Central memory CD8-positive, alpha-beta T cell (primary cell): ENCODE results near the gene SIL1.
"Not testable (repeated sequence)": the region's sequence is repeated elsewhere in the genome, so short reads cannot be mapped to it uniquely, and the experiment has no call there.

Source experiments
- ATAC-seq: fragments of 150-1000 bp; cut with Tn5 transposase; replicated peaks from 2 replicates; pipeline ENCODE4 v1.10.0; 2022; ENCODE audit warnings: mild to moderate bottlenecking, moderate FRiP score, moderate number of reproducible peaks; ENCODE audit not compliant: poor library complexity, severe bottlenecking; ENCODE audit errors: extremely low read depth
- DNase-seq, 2 donors: peaks; one replicate each; pipeline ENCODE4 v3.0.0; 2021; ENCODE audit warnings: low spot score in 2 of 2
- H3K27ac Mint-ChIP-seq: one replicate; pipeline ENCODE4 v1.8.0; 2022; ENCODE audit warnings: low read depth, mild to moderate bottlenecking, moderate library complexity, mixed read lengths
- H3K27me3 Mint-ChIP-seq: one replicate; pipeline ENCODE4 v1.8.0; 2022; ENCODE audit warnings: mixed read lengths
- H3K36me3 Mint-ChIP-seq: one replicate; pipeline ENCODE4 v1.8.0; 2022; ENCODE audit warnings: mild to moderate bottlenecking, moderate library complexity, mixed read lengths; ENCODE audit not compliant: insufficient read depth
- H3K4me1 Mint-ChIP-seq: one replicate; pipeline ENCODE4 v1.8.0; 2022; ENCODE audit warnings: mixed read lengths
- H3K4me3 Mint-ChIP-seq: one replicate; pipeline ENCODE4 v1.8.0; 2022; ENCODE audit warnings: mild to moderate bottlenecking, moderate library complexity, mixed read lengths
- H3K9me3 Mint-ChIP-seq: one replicate; pipeline ENCODE4 v1.8.0; 2022; ENCODE audit warnings: mixed read lengths

Gene SIL1

GRCh38 chr5:139192906-139193305 lies 5.3 kb downstream of the SIL1 start:
- DNase-seq, H3K36me3 Mint-ChIP-seq, ATAC-seq, H3K4me3 Mint-ChIP-seq, H3K9me3 Mint-ChIP-seq, H3K27me3 Mint-ChIP-seq: not testable (repeated sequence)
- Mint-ChIP-seq H3K27ac (peak overlapping the region; percentile 16), H3K4me1 (peaks cover 19% of the 10 kb centered on the region)

- H3K4me1 Mint-ChIP-seq, H3K27me3 Mint-ChIP-seq, H3K36me3 Mint-ChIP-seq, DNase-seq, H3K4me3 Mint-ChIP-seq, H3K27ac Mint-ChIP-seq, H3K9me3 Mint-ChIP-seq, ATAC-seq: not testable (repeated sequence)
Measured at GRCh38 chr5:139191954-139192353, 6.2 kb downstream of the SIL1 start.

GRCh38 chr5:139190125-139190524 lies 8.0 kb downstream of the SIL1 start:
- Mint-ChIP-seq H3K9me3 (no peaks in the 10 kb centered on the region), H3K4me1 (no peaks in the 10 kb centered on the region), H3K27ac (no peak overlapping the region), H3K27me3 (no peaks in the 10 kb centered on the region), H3K36me3 (peaks cover 2% of the 10 kb centered on the region), H3K4me3 (no peak overlapping the region)
- DNase-seq (no peak), ATAC-seq (no peak)

GRCh38 chr5:139188558-139189270 lies 9.5 kb downstream of the SIL1 start:
- H3K27me3 Mint-ChIP-seq = no peaks in the 10 kb centered on the region
- H3K36me3 Mint-ChIP-seq = peaks cover 2% of the 10 kb centered on the region
- H3K9me3 Mint-ChIP-seq = no peaks in the 10 kb centered on the region
- DNase-seq (no peak), ATAC-seq (no peak)
- no peaks in the 10 kb centered on the region for H3K4me1 Mint-ChIP-seq
- no peak overlapping the region for H3K27ac Mint-ChIP-seq
- H3K4me3 Mint-ChIP-seq = no peak overlapping the region

- peaks cover 4% of the 10 kb centered on the region for H3K36me3 Mint-ChIP-seq
- H3K27ac Mint-ChIP-seq = no peak overlapping the region
- H3K9me3 Mint-ChIP-seq = no peaks in the 10 kb centered on the region
- H3K4me3 Mint-ChIP-seq = no peak overlapping the region
- DNase-seq (no peak), ATAC-seq (no peak)
- peaks cover 7% of the 10 kb centered on the region for H3K4me1 Mint-ChIP-seq
- no peaks in the 10 kb centered on the region for H3K27me3 Mint-ChIP-seq
Measured at GRCh38 chr5:139186752-139187326, 11.3 kb downstream of the SIL1 start.

GRCh38 chr5:139186261-139186660 lies 11.9 kb downstream of the SIL1 start:
- peaks cover 9% of the 10 kb centered on the region for H3K4me1 Mint-ChIP-seq

GRCh38 chr5:139185589-139185988 lies 12.6 kb downstream of the SIL1 start:
- no peaks in the 10 kb centered on the region for H3K27me3 Mint-ChIP-seq
- ATAC-seq (no peak), DNase-seq (no peak)
- H3K36me3 Mint-ChIP-seq = peaks cover 1% of the 10 kb centered on the region
- H3K4me3 Mint-ChIP-seq = no peak overlapping the region
- H3K27ac Mint-ChIP-seq = no peak overlapping the region
- peaks cover 9% of the 10 kb centered on the region for H3K4me1 Mint-ChIP-seq
- H3K9me3 Mint-ChIP-seq = no peaks in the 10 kb centered on the region

More at GRCh38 chr5:139186261-139186660, 11.9 kb downstream of the SIL1 start:
- Mint-ChIP-seq H3K36me3 (peaks cover 1% of the 10 kb centered on the region), H3K27me3 (no peaks in the 10 kb centered on the region), H3K27ac (no peak overlapping the region), H3K4me3 (no peak overlapping the region), H3K9me3 (no peaks in the 10 kb centered on the region)
- ATAC-seq (no peak), DNase-seq (no peak)

GRCh38 chr5:139183502-139183901 lies 14.7 kb downstream of the SIL1 start:
- Mint-ChIP-seq H3K4me3 (no peak overlapping the region), H3K27me3 (no peaks in the 10 kb centered on the region), H3K9me3 (no peaks in the 10 kb centered on the region), H3K36me3 (peaks cover 1% of the 10 kb centered on the region), H3K4me1 (peaks cover 23% of the 10 kb centered on the region), H3K27ac (no peak overlapping the region)
- DNase-seq (no peak), ATAC-seq (no peak)

GRCh38 chr5:139182528-139183296 lies 15.5 kb downstream of the SIL1 start:
- peaks cover 1% of the 10 kb centered on the region for H3K36me3 Mint-ChIP-seq
- H3K9me3 Mint-ChIP-seq = no peaks in the 10 kb centered on the region
- H3K4me1 Mint-ChIP-seq = peaks cover 27% of the 10 kb centered on the region
- H3K4me3 Mint-ChIP-seq = no peak overlapping the region
- ATAC-seq (no peak), DNase-seq (no peak)
- H3K27me3 Mint-ChIP-seq = no peaks in the 10 kb centered on the region
- H3K27ac Mint-ChIP-seq = no peak overlapping the region

GRCh38 chr5:139181835-139182452 lies 16.2 kb downstream of the SIL1 start:
- ATAC-seq (no peak), DNase-seq (no peak)
- Mint-ChIP-seq H3K27me3 (no peaks in the 10 kb centered on the region), H3K36me3 (peaks cover 1% of the 10 kb centered on the region), H3K27ac (no peak overlapping the region), H3K4me1 (peaks cover 27% of the 10 kb centered on the region), H3K4me3 (no peak overlapping the region), H3K9me3 (no peaks in the 10 kb centered on the region)

GRCh38 chr5:139181322-139181730 lies 16.8 kb downstream of the SIL1 start:
- H3K36me3 Mint-ChIP-seq = peaks cover 1% of the 10 kb centered on the region
- no peak overlapping the region for H3K4me3 Mint-ChIP-seq
- ATAC-seq (no peak), DNase-seq (no peak)
- H3K9me3 Mint-ChIP-seq = no peaks in the 10 kb centered on the region
- peaks cover 27% of the 10 kb centered on the region for H3K4me1 Mint-ChIP-seq
- H3K27ac Mint-ChIP-seq = no peak overlapping the region
- no peaks in the 10 kb centered on the region for H3K27me3 Mint-ChIP-seq

GRCh38 chr5:139180850-139181249 lies 17.3 kb downstream of the SIL1 start:
- Mint-ChIP-seq H3K27me3 (no peaks in the 10 kb centered on the region), H3K36me3 (peaks cover 1% of the 10 kb centered on the region), H3K4me1 (peaks cover 27% of the 10 kb centered on the region), H3K9me3 (no peaks in the 10 kb centered on the region), H3K27ac (no peak overlapping the region), H3K4me3 (no peak overlapping the region)
- ATAC-seq (no peak), DNase-seq (no peak)
